ENCODE results near the gene ADRA2A.

Gene ADRA2A

GRCh38 chr10:111076682-111077478 lies at the start of gene ADRA2A:
Gene ADRA2A (plus strand): TSS chr10:111077029. CDS start chr10:111077997, 968 bp downstream.
- DNase-seq (ENCODE audit: low read depth in 2 of 2) = no peak

- no peak for DNase-seq (ENCODE audit: low read depth in 2 of 2)
Observed at GRCh38 chr10:111030042-111030750, 46.6 kb upstream of the ADRA2A start.

- DNase-seq (ENCODE audit: low read depth in 2 of 2) = no peak
Observed at GRCh38 chr10:111034598-111035310, 42.1 kb upstream of the ADRA2A start.

- DNase-seq (ENCODE audit: low read depth in 2 of 2) = no peak
Observed at GRCh38 chr10:111035542-111035941, 41.3 kb upstream of the ADRA2A start.

GRCh38 chr10:111037858-111038257 lies 39.0 kb upstream of the ADRA2A start:
- DNase-seq (ENCODE audit: low read depth in 2 of 2) = no peak

GRCh38 chr10:111039522-111039921 lies 37.3 kb upstream of the ADRA2A start:
- DNase-seq (ENCODE audit: low read depth in 2 of 2) = no peak

GRCh38 chr10:111057006-111057405 lies 19.8 kb upstream of the ADRA2A start:
- DNase-seq (ENCODE audit: low read depth in 2 of 2) = no peak

- no peak for DNase-seq (ENCODE audit: low read depth in 2 of 2)
Observed at GRCh38 chr10:111063471-111063870, 13.4 kb upstream of the ADRA2A start.

- no peak for DNase-seq (ENCODE audit: low read depth in 2 of 2)
Observed at GRCh38 chr10:111072232-111072631, 4.6 kb upstream of the ADRA2A start.

- DNase-seq (ENCODE audit: low read depth in 2 of 2) = no peak
Observed at GRCh38 chr10:111075577-111076185, 1.1 kb upstream of the ADRA2A start.

GRCh38 chr10:111076191-111076681 lies 593 bp upstream of the ADRA2A start:
- peak in 1 of 2 donors; percentile 47 for DNase-seq (ENCODE audit: low read depth in 2 of 2)

GRCh38 chr10:111077479-111077784 lies 603 bp downstream of the ADRA2A start:
- no peak for DNase-seq (ENCODE audit: low read depth in 2 of 2)

- DNase-seq (ENCODE audit: low read depth in 2 of 2) = no peak
Observed at GRCh38 chr10:111077785-111078504, 1.1 kb downstream of the ADRA2A start.

GRCh38 chr10:111078505-111079185 lies 1.8 kb downstream of the ADRA2A start:
- no peak for DNase-seq (ENCODE audit: low read depth in 2 of 2)

GRCh38 chr10:111079241-111079760 lies 2.5 kb downstream of the ADRA2A start:
- no peak for DNase-seq (ENCODE audit: low read depth in 2 of 2)

- no peak for DNase-seq (ENCODE audit: low read depth in 2 of 2)
Observed at GRCh38 chr10:111079781-111080180, 3.0 kb downstream of the ADRA2A start.

GRCh38 chr10:111080224-111080623 lies 3.4 kb downstream of the ADRA2A start:
- DNase-seq (ENCODE audit: low read depth in 2 of 2) = no peak

- DNase-seq (ENCODE audit: low read depth in 2 of 2) = no peak
Observed at GRCh38 chr10:111081595-111081994, 4.8 kb downstream of the ADRA2A start.

- no peak for DNase-seq (ENCODE audit: low read depth in 2 of 2)
Observed at GRCh38 chr10:111082102-111082975, 5.5 kb downstream of the ADRA2A start.
